ENCODE data around the gene SLC25A40. TPM values are rescaled to one million over a fixed set of nuclear protein-coding genes. Genes with fewer than 3 reads are reported as not detected.
"Not testable (repeated sequence)": the region's sequence is repeated elsewhere in the genome, so short reads cannot be mapped to it uniquely, and the experiment has no call there.

The SLC25A40 gene
- total RNA-seq, 1 donor from 2014 or later = 16.4 TPM

DNA sequence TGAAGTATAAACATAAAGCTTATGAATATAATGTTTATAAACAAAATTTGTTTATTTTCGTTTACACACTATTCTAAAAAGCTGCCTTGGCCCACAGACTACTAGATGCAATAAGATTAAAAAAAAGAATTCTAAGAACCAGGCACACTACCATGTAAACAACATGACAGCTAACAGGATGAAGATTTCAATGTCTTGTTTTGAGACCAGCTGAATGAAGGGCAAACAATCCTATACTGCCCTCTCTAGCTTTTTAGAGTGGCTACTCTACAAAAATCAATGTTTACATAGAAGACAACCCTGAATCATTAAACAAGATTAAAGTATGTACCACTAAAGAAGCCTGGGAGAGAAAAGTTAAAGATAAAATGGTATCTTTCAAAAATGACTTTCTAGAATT, 38.6 kb downstream of the SLC25A40 start:
- TF ChIP-seq, protein P1, sequence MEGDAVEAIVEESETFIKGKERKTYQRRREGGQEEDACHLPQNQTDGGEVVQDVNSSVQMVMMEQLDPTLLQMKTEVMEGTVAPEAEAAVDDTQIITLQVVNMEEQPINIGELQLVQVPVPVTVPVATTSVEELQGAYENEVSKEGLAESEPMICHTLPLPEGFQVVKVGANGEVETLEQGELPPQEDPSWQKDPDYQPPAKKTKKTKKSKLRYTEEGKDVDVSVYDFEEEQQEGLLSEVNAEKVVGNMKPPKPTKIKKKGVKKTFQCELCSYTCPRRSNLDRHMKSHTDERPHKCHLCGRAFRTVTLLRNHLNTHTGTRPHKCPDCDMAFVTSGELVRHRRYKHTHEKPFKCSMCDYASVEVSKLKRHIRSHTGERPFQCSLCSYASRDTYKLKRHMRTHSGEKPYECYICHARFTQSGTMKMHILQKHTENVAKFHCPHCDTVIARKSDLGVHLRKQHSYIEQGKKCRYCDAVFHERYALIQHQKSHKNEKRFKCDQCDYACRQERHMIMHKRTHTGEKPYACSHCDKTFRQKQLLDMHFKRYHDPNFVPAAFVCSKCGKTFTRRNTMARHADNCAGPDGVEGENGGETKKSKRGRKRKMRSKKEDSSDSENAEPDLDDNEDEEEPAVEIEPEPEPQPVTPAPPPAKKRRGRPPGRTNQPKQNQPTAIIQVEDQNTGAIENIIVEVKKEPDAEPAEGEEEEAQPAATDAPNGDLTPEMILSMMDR (IDR thresholded peaks at IDR 0.05) = no peak
- Mint-ChIP-seq H3K27ac (ENCODE audit: unreplicated experiment) (no peak overlapping the region), H3K4me3 (ENCODE audit: unreplicated experiment) (no peak overlapping the region), H3K4me1 (ENCODE audit: low read depth) (no peaks in the 10 kb centered on the region), H3K9me3 (ENCODE audit: low read depth) (no peaks in the 10 kb centered on the region), H3K27me3 (ENCODE audit: low read depth) (no peaks in the 10 kb centered on the region), H3K36me3 (ENCODE audit: low read depth) (peaks cover 1% of the 10 kb centered on the region)
- no peak for DNase-seq (ENCODE audit: low spot score)

DNA sequence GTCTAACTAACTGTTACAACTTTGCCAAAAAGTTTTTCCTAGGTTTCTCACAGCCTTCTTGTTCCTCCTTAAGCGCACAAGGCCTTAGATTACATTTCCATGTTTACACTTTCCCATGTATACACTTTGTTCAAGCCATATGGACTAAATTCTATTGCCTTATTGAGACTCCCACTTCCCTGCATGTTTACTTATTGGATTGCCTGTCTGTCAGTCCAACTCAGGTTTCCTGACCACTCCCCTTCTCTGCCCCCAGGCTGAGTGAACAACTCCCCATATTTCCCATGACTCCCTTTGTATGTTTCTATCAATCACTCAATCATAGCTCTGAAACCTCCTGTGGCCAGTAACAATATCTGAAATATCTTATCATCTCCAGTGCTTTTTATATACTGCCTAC, 43.0 kb downstream of the SLC25A40 start:
- Mint-ChIP-seq H3K4me3 (ENCODE audit: unreplicated experiment) (no peak overlapping the region), H3K27ac (ENCODE audit: unreplicated experiment) (no peak overlapping the region), H3K4me1 (ENCODE audit: low read depth) (no peaks in the 10 kb centered on the region), H3K36me3 (ENCODE audit: low read depth) (peaks cover 1% of the 10 kb centered on the region), H3K9me3 (ENCODE audit: low read depth) (peaks cover 12% of the 10 kb centered on the region), H3K27me3 (ENCODE audit: low read depth) (no peaks in the 10 kb centered on the region)
- TF ChIP-seq, protein P1 (IDR thresholded peaks at IDR 0.05) = no peak
- DNase-seq (ENCODE audit: low spot score) = no peak

DNA sequence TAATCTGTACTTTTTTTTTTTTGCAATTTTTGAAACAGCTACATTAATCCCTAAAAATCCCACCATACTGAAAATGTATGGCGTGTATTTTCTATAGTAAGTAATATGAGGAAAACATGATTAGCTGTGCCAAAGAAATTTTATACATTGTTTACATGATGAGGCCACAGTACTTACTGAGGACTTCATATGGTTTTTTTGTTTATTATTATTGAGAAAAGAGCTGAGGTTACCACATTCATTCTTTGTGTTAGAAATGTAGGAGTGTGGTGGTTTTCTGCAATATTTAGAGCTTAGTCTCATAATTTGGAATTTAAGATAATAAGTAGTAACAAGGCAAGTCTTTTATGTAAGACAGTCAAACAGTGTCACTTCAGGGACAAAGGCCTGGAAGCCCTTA, 45.1 kb downstream of the SLC25A40 start:
- Mint-ChIP-seq H3K9me3 (ENCODE audit: low read depth) (peaks cover 12% of the 10 kb centered on the region), H3K27ac (ENCODE audit: unreplicated experiment) (no peak overlapping the region), H3K4me3 (ENCODE audit: unreplicated experiment) (no peak overlapping the region), H3K4me1 (ENCODE audit: low read depth) (no peaks in the 10 kb centered on the region), H3K36me3 (ENCODE audit: low read depth) (peaks cover 1% of the 10 kb centered on the region), H3K27me3 (ENCODE audit: low read depth) (no peaks in the 10 kb centered on the region)
- TF ChIP-seq, protein P1 (IDR thresholded peaks at IDR 0.05) = no peak
- no peak for DNase-seq (ENCODE audit: low spot score)

DNA sequence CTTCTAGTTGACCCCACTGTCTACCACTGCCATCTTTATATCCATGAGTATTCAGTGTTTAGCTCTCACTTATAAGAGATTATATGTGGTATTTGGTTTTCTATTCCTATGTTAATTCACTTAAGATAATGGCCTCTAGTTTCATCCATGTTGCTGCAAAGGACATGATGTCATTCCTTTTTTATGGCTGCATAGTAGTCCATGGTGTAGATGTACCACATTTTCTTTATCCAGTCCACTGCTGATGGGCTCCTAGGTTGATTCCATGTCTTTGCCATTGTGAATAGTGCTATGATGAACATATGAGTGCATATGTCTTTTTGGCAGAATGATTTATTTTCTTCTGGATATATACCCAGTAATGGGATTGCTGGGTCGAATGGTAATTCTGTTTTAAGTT, 47.8 kb downstream of the SLC25A40 start:
- not testable (repeated sequence) for H3K4me3 Mint-ChIP-seq (ENCODE audit: unreplicated experiment); H3K27ac Mint-ChIP-seq (ENCODE audit: unreplicated experiment)

DNA sequence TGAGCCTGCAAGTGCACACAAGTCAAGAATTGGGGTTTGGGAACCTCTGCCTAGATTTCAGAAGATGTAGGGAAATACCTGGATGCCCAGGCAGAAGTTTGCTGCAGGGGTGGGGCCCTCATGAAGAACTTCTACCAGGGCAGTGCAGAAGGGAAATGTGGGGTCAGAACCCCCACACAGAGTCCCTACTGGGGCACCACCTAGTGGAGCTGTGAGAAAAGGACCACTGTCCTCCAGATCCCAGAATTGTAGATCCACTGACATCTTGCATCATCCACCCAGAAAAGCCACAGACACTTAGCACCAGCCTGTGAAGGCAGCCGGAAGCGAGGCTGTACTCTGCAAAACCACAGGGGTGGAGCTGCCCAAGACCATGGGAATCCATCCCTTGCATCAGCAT, 50.8 kb downstream of the SLC25A40 start:
- H3K4me1 Mint-ChIP-seq (ENCODE audit: low read depth); H3K27me3 Mint-ChIP-seq (ENCODE audit: low read depth); H3K36me3 Mint-ChIP-seq (ENCODE audit: low read depth); H3K4me3 Mint-ChIP-seq (ENCODE audit: unreplicated experiment); DNase-seq (ENCODE audit: low spot score); H3K27ac Mint-ChIP-seq (ENCODE audit: unreplicated experiment): not testable (repeated sequence)
- H3K9me3 Mint-ChIP-seq (ENCODE audit: low read depth) = peaks cover 26% of the 10 kb centered on the region

More for the DNA sequence above, 47.8 kb downstream of the SLC25A40 start:
- not testable (repeated sequence) for H3K36me3 Mint-ChIP-seq (ENCODE audit: low read depth); H3K27me3 Mint-ChIP-seq (ENCODE audit: low read depth); H3K4me1 Mint-ChIP-seq (ENCODE audit: low read depth); DNase-seq (ENCODE audit: low spot score)
- peaks cover 26% of the 10 kb centered on the region for H3K9me3 Mint-ChIP-seq (ENCODE audit: low read depth)

DNA sequence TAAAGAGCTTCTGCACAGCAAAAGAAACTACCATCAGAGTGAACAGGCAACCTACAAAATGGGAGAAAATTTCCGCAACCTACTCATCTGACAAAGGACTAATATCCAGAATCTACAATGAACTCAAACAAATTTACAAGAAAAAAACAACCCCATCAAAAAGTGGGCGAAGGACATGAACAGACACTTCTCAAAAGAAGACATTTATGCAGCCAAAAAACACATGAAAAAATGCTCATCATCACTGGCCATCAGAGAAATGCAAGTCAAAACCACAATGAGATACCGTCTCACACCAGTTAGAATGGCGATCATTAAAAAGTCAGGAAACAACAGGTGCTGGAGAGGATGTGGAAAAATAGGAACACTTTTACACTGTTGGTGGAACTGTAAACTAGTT, 54.1 kb downstream of the SLC25A40 start:
- H3K36me3 Mint-ChIP-seq (ENCODE audit: low read depth); H3K4me3 Mint-ChIP-seq (ENCODE audit: unreplicated experiment); DNase-seq (ENCODE audit: low spot score); H3K4me1 Mint-ChIP-seq (ENCODE audit: low read depth); H3K27me3 Mint-ChIP-seq (ENCODE audit: low read depth); H3K27ac Mint-ChIP-seq (ENCODE audit: unreplicated experiment): not testable (repeated sequence)
- peaks cover 14% of the 10 kb centered on the region for H3K9me3 Mint-ChIP-seq (ENCODE audit: low read depth)

DNA sequence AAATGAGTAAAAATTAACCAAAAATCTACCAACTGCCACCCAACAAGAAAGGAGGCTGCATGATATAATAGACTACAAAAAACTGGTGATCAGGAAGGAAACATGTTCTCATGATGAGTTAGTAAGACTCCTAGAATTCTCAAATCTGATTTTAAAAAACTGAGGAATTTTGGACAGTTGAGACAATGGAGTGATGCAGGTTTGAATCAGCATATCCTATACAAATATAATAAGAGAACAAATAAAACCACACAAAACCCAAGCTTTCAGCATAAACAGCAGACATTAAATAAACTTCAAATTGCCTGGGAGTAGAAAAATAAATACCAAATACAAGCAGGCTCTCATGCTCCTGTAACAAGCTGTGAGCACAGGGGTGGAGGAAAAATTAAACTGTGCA, 57.8 kb downstream of the SLC25A40 start:
- no peaks in the 10 kb centered on the region for H3K9me3 Mint-ChIP-seq (ENCODE audit: low read depth)
- H3K27ac Mint-ChIP-seq (ENCODE audit: unreplicated experiment) = no peak overlapping the region
- H3K4me3 Mint-ChIP-seq (ENCODE audit: unreplicated experiment) = no peak overlapping the region
- H3K36me3 Mint-ChIP-seq (ENCODE audit: low read depth) = no peaks in the 10 kb centered on the region
- DNase-seq (ENCODE audit: low spot score) = no peak
- no peaks in the 10 kb centered on the region for H3K27me3 Mint-ChIP-seq (ENCODE audit: low read depth)
- H3K4me1 Mint-ChIP-seq (ENCODE audit: low read depth) = no peaks in the 10 kb centered on the region
- TF ChIP-seq, protein P1 (IDR thresholded peaks at IDR 0.05) = no peak
